Nephron (organoid): ENCODE measurements around the gene SDR39U1.

Experiments
- H3K27ac Mint-ChIP-seq, 3 experiments: 2 replicates each; pipeline ENCODE4 v1.8.0; 2020; ENCODE audit warnings: mixed read lengths in 3 of 3, mild to moderate bottlenecking in 2 of 3, moderate library complexity in 1 of 3
- H3K27me3 Mint-ChIP-seq: 2 replicates; pipeline ENCODE4 v1.8.0; 2021; ENCODE audit warnings: low read depth, mild to moderate bottlenecking, moderate library complexity, mixed read lengths
- H3K36me3 Mint-ChIP-seq: 2 replicates; pipeline ENCODE4 v1.8.0; 2020; ENCODE audit warnings: low read depth, mixed read lengths
- H3K4me1 Mint-ChIP-seq: 2 replicates; pipeline ENCODE4 v1.8.0; 2020; ENCODE audit warnings: mixed read lengths
- H3K4me3 Mint-ChIP-seq, 3 experiments: 2 replicates each; pipeline ENCODE4 v1.8.0; 2020; ENCODE audit warnings: mild to moderate bottlenecking in 3 of 3, mixed read lengths in 3 of 3, moderate library complexity in 2 of 3
- H3K9me3 Mint-ChIP-seq: 2 replicates; pipeline ENCODE4 v1.8.0; 2020; ENCODE audit warnings: mixed read lengths
- CTCF ChIP-seq, 3 experiments: fragments of 200-600 bp; sonication (generic); IDR thresholded peaks; one replicate each; pipeline ENCODE4 v1.5.0; 2021; ENCODE audit warnings: antibody characterized with exemption in 3 of 3; ENCODE audit not compliant: unreplicated experiment in 3 of 3

SDR39U1 gene

GRCh38 chr14:24422261-24422660 is 20.3 kb downstream of the SDR39U1 start:
- H3K4me1 Mint-ChIP-seq = peaks cover 13% of the 10 kb centered on the region
- no peak overlapping the region for H3K27ac Mint-ChIP-seq
- no peak overlapping the region for H3K4me3 Mint-ChIP-seq
- no peaks in the 10 kb centered on the region for H3K9me3 Mint-ChIP-seq
- no peak for TF ChIP-seq CTCF (IDR thresholded peaks at IDR 0.05; ENCODE audit: unreplicated experiment in 3 of 3)
- no peaks in the 10 kb centered on the region for H3K36me3 Mint-ChIP-seq
- peaks cover 6% of the 10 kb centered on the region for H3K27me3 Mint-ChIP-seq

GRCh38 chr14:24418492-24418873 is 24.1 kb downstream of the SDR39U1 start:
- Mint-ChIP-seq H3K9me3 (no peaks in the 10 kb centered on the region), H3K36me3 (peaks cover 25% of the 10 kb centered on the region), H3K27ac (no peak overlapping the region), H3K27me3 (peaks cover 3% of the 10 kb centered on the region), H3K4me3 (no peak overlapping the region), H3K4me1 (no peaks in the 10 kb centered on the region)
- TF ChIP-seq CTCF (IDR thresholded peaks at IDR 0.05; ENCODE audit: unreplicated experiment in 3 of 3) = no peak

- no peak for TF ChIP-seq CTCF (IDR thresholded peaks at IDR 0.05; ENCODE audit: unreplicated experiment in 3 of 3)
- H3K27me3 Mint-ChIP-seq = peaks cover 3% of the 10 kb centered on the region
- no peak overlapping the region for H3K4me3 Mint-ChIP-seq
- H3K9me3 Mint-ChIP-seq = no peaks in the 10 kb centered on the region
- H3K4me1 Mint-ChIP-seq = no peaks in the 10 kb centered on the region
- peaks cover 30% of the 10 kb centered on the region for H3K36me3 Mint-ChIP-seq
- H3K27ac Mint-ChIP-seq = no peak overlapping the region
Measured at GRCh38 chr14:24417832-24418491, 24.6 kb downstream of the SDR39U1 start.

- Mint-ChIP-seq H3K36me3 (peaks cover 39% of the 10 kb centered on the region), H3K4me3 (no peak overlapping the region), H3K4me1 (no peaks in the 10 kb centered on the region), H3K27ac (peak overlapping the region in 1 of 3 experiments; percentile 43), H3K9me3 (no peaks in the 10 kb centered on the region), H3K27me3 (peaks cover 3% of the 10 kb centered on the region)
- TF ChIP-seq CTCF (IDR thresholded peaks at IDR 0.05; ENCODE audit: unreplicated experiment in 3 of 3) = no peak
Measured at GRCh38 chr14:24416932-24417619, 25.5 kb downstream of the SDR39U1 start.

GRCh38 chr14:24416254-24416931 is 26.2 kb downstream of the SDR39U1 start:
- H3K27me3 Mint-ChIP-seq = peaks cover 3% of the 10 kb centered on the region
- H3K9me3 Mint-ChIP-seq = no peaks in the 10 kb centered on the region
- no peak overlapping the region for H3K27ac Mint-ChIP-seq
- H3K4me3 Mint-ChIP-seq = no peak overlapping the region
- TF ChIP-seq CTCF (IDR thresholded peaks at IDR 0.05; ENCODE audit: unreplicated experiment in 3 of 3) = no peak
- H3K4me1 Mint-ChIP-seq = no peaks in the 10 kb centered on the region
- H3K36me3 Mint-ChIP-seq = peaks cover 45% of the 10 kb centered on the region
